DOHH2 (cell line): Measurements from ENCODE around the gene CT45A1.
"Not testable (repeated sequence)": the region's sequence is repeated elsewhere in the genome, so short reads cannot be mapped to it uniquely, and the experiment has no call there.

ENCODE experiments used
- H3F3A ChIP-seq: fragments of 200-600 bp; sonication (generic), shearing (Covaris generic); 2 replicates; pipeline ENCODE4 v1.6.0; 2016; ENCODE audit warnings: antibody characterized with exemption, mild to moderate bottlenecking; ENCODE audit not compliant: control insufficient read depth, insufficient read depth
- H3K27ac ChIP-seq: fragments of 200-600 bp; sonication (generic); 2 replicates; pipeline ENCODE4 v1.5.1; 2014; ENCODE audit warnings: low read depth, mild to moderate bottlenecking, low read length, moderate library complexity
- H3K27me3 ChIP-seq: fragments of 200-600 bp; sonication (generic); 2 replicates; pipeline ENCODE4 v1.6.1; 2014; ENCODE audit warnings: mild to moderate bottlenecking, low read length, mixed read lengths; ENCODE audit not compliant: control insufficient read depth
- H3K36me3 ChIP-seq: fragments of 200-600 bp; sonication (generic); 2 replicates; pipeline ENCODE4 v1.6.1; 2014; ENCODE audit warnings: mild to moderate bottlenecking, low read length, moderate library complexity, mixed read lengths; ENCODE audit not compliant: control insufficient read depth
- H3K4me1 ChIP-seq: fragments of 200-600 bp; sonication (generic); 2 replicates; pipeline ENCODE4 v1.6.1; 2014; ENCODE audit warnings: mild to moderate bottlenecking, low read length, mixed read lengths; ENCODE audit not compliant: control insufficient read depth
- H3K4me2 ChIP-seq: fragments of 200-600 bp; sonication (generic); 2 replicates; pipeline ENCODE4 v1.6.0; 2014; ENCODE audit warnings: mild to moderate bottlenecking, low read length, moderate library complexity
- H3K4me3 ChIP-seq: fragments of 200-600 bp; sonication (generic); 2 replicates; pipeline ENCODE4 v1.5.1; 2014; ENCODE audit warnings: mild to moderate bottlenecking, low read length, mixed read lengths
- H3K79me2 ChIP-seq: fragments of 200-600 bp; sonication (generic); 2 replicates; pipeline ENCODE4 v1.6.1; 2014; ENCODE audit warnings: mild to moderate bottlenecking, low read length, mixed read lengths; ENCODE audit not compliant: control insufficient read depth
- H3K9me2 ChIP-seq: fragments of 200-600 bp; sonication (generic); replicated peaks from 2 replicates; pipeline ENCODE4 v1.6.1; 2014; ENCODE audit warnings: mild to moderate bottlenecking, low read length, mixed read lengths; ENCODE audit not compliant: control insufficient read depth
- H3K9me3 ChIP-seq: fragments of 200-600 bp; sonication (generic); 2 replicates; pipeline ENCODE4 v1.6.1; 2014; ENCODE audit warnings: antibody characterized with exemption, low read length, mixed read lengths; ENCODE audit not compliant: control insufficient read depth, insufficient read depth
- H4K20me1 ChIP-seq: fragments of 200-600 bp; sonication (generic); 2 replicates; pipeline ENCODE4 v1.6.0; 2014; ENCODE audit warnings: low read depth, mild to moderate bottlenecking, antibody characterized with exemption, low read length, moderate library complexity; ENCODE audit not compliant: control insufficient read depth, insufficient read depth
- CTCF ChIP-seq: fragments of 200-600 bp; sonication (generic); IDR thresholded peaks from one replicate; pipeline ENCODE4 v1.5.1; 2014; ENCODE audit warnings: antibody characterized with exemption, mild to moderate bottlenecking, low read depth, low read length; ENCODE audit not compliant: poor library complexity, severe bottlenecking
- EZH2phosphoT487 ChIP-seq: fragments of 200-600 bp; sonication (generic); IDR thresholded peaks from 2 replicates; pipeline ENCODE4 v1.6.1; 2017; ENCODE audit warnings: borderline replicate concordance, mild to moderate bottlenecking, antibody characterized with exemption, low read length, moderate library complexity, mixed read lengths

Gene CT45A1

DNA sequence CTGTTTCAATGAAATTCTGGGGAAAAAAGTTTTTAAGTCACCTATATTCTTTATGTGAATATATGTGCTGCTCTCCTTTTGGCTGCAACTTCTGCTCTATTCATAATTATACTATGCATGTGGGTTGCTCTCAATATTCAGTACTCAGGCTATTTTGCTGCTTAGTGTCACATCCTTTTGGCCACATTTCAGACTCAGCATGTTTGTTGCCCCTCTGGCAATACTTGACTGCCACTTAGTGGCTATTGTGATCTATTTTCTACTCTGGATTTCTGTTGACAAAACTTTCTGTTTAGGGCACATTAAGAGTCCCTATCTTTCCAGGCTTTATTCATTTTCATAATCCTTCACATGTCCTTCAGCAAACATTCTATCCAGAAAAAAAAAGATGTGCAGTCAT is 15.8 kb upstream of the CT45A1 start:
- Histone ChIP-seq H3K9me3 (no peaks in the 10 kb centered on the region), H3F3A (no peaks in the 10 kb centered on the region)
- TF ChIP-seq EZH2phosphoT487 (no peak), CTCF (no peak)

GRCh38 chrX:135698924-135699323 is 14.5 kb upstream of the CT45A1 start:
- no peaks in the 10 kb centered on the region for H4K20me1 ChIP-seq
- no peaks in the 10 kb centered on the region for H3F3A ChIP-seq
- H3K27me3 ChIP-seq: no peaks in the 10 kb centered on the region
- no peak for TF ChIP-seq EZH2phosphoT487
- H3K27ac ChIP-seq: no peak overlapping the region
- no peaks in the 10 kb centered on the region for H3K79me2 ChIP-seq
- no peaks in the 10 kb centered on the region for H3K4me1 ChIP-seq
- H3K9me2 ChIP-seq: no peaks in the 10 kb centered on the region
- no peak overlapping the region for H3K4me2 ChIP-seq
- H3K4me3 ChIP-seq: no peak overlapping the region
- H3K9me3 ChIP-seq: no peaks in the 10 kb centered on the region
- H3K36me3 ChIP-seq: no peaks in the 10 kb centered on the region

More for the DNA sequence above, 15.8 kb upstream of the CT45A1 start:
- Histone ChIP-seq H4K20me1 (no peaks in the 10 kb centered on the region), H3K9me2 (no peaks in the 10 kb centered on the region), H3K4me3 (no peak overlapping the region), H3K27me3 (no peaks in the 10 kb centered on the region), H3K4me1 (no peaks in the 10 kb centered on the region), H3K36me3 (no peaks in the 10 kb centered on the region), H3K4me2 (no peak overlapping the region), H3K79me2 (no peaks in the 10 kb centered on the region), H3K27ac (no peak overlapping the region)

- Histone ChIP-seq H3K79me2 (no peaks in the 10 kb centered on the region), H3K27ac (no peak overlapping the region), H3K9me2 (no peaks in the 10 kb centered on the region), H3K27me3 (no peaks in the 10 kb centered on the region), H3K9me3 (no peaks in the 10 kb centered on the region), H3K4me3 (no peak overlapping the region), H4K20me1 (no peaks in the 10 kb centered on the region), H3F3A (no peaks in the 10 kb centered on the region), H3K4me1 (no peaks in the 10 kb centered on the region), H3K36me3 (no peaks in the 10 kb centered on the region), H3K4me2 (no peak overlapping the region)
- TF ChIP-seq EZH2phosphoT487: no peak
- TF ChIP-seq CTCF: peak; percentile 72
These were observed 5.6 kb upstream of the CT45A1 start for GRCh38 chrX:135707880-135708279.

GRCh38 chrX:135713795-135714194 is 356 bp downstream of the CT45A1 start:
- Histone ChIP-seq H3K27ac (no peak overlapping the region), H4K20me1 (no peaks in the 10 kb centered on the region), H3K4me1 (no peaks in the 10 kb centered on the region), H3K9me3 (no peaks in the 10 kb centered on the region), H3K27me3 (no peaks in the 10 kb centered on the region), H3F3A (no peaks in the 10 kb centered on the region), H3K36me3 (no peaks in the 10 kb centered on the region), H3K79me2 (no peaks in the 10 kb centered on the region), H3K9me2 (no peaks in the 10 kb centered on the region), H3K4me3 (no peak overlapping the region), H3K4me2 (no peak overlapping the region)
- TF ChIP-seq CTCF: no peak
- no peak for TF ChIP-seq EZH2phosphoT487

GRCh38 chrX:135734666-135735065 is 21.2 kb downstream of the CT45A1 start:
- H3K4me2 ChIP-seq, H3K9me3 ChIP-seq, H4K20me1 ChIP-seq, H3K36me3 ChIP-seq, H3K9me2 ChIP-seq, H3K79me2 ChIP-seq, H3F3A ChIP-seq, H3K27me3 ChIP-seq, H3K4me1 ChIP-seq, H3K27ac ChIP-seq, H3K4me3 ChIP-seq: not testable (repeated sequence)
